ENCODE measurements around the gene HELQ.

DNA sequence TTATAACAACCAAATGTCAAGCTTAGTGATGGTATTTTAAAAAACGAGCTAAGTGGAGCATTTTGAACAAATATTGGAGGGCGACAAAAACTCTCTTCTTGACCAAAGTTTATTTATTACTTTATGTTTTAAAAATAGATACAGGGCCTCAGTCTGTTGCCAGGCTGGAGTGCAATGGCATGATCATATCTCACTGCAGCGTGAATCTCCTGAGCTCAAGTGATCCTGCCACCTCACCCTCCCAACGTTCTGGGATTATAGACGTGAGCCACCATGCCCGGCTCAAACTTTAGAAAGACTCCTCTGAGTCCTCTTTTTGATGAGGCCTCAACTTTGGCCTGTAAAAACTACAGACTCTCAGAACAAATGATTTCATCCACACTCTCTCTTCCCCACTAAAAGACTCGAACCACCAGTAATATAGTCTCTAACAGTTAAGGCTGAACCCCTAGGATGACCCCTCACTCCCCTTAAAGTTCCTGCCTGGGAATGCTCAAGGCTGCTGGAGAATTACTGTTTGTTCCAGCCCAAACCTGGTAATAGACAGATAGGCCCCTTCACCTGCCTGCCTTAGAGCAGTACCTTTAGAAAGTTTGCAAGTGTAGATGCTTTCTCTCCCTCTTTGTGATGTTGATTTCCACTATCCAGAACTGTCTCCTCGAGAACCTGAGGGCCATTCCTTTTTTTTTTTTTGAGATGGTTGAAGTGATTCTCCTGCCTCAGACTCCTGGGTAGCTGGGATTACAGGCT, 65.7 kb downstream of the HELQ start:
- TF ChIP-seq, protein P1, sequence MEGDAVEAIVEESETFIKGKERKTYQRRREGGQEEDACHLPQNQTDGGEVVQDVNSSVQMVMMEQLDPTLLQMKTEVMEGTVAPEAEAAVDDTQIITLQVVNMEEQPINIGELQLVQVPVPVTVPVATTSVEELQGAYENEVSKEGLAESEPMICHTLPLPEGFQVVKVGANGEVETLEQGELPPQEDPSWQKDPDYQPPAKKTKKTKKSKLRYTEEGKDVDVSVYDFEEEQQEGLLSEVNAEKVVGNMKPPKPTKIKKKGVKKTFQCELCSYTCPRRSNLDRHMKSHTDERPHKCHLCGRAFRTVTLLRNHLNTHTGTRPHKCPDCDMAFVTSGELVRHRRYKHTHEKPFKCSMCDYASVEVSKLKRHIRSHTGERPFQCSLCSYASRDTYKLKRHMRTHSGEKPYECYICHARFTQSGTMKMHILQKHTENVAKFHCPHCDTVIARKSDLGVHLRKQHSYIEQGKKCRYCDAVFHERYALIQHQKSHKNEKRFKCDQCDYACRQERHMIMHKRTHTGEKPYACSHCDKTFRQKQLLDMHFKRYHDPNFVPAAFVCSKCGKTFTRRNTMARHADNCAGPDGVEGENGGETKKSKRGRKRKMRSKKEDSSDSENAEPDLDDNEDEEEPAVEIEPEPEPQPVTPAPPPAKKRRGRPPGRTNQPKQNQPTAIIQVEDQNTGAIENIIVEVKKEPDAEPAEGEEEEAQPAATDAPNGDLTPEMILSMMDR (IDR thresholded peaks at IDR 0.05): no peak
- TF ChIP-seq POLR2A (IDR thresholded peaks at IDR 0.05): no peak

Measured in heart left ventricle (tissue), 13 donors.